NT2/D1 (cell line): ENCODE data around the gene AGT.
"Not testable (repeated sequence)": the region's sequence is repeated elsewhere in the genome, so short reads cannot be mapped to it uniquely, and the experiment has no call there.

ENCODE experiments used
- YY1 ChIP-seq: IDR thresholded peaks from 2 replicates; pipeline ENCODE4 v1.6.1; 2011; ENCODE audit not compliant: insufficient read length, insufficient read depth
- ZNF274 ChIP-seq: IDR thresholded peaks from 2 replicates; pipeline ENCODE4 v1.6.1; 2011; ENCODE audit warnings: mild to moderate bottlenecking, low read depth, low read length

- TF ChIP-seq YY1, ZNF274: not testable (repeated sequence)
These were observed 2.5 kb upstream of the AGT start for GRCh38 chr1:230716453-230716852.
